Raji (cell line): ENCODE data around the gene ALOX15B.

Experiments
- POLR2A ChIP-seq: IDR thresholded peaks from 2 replicates; pipeline ENCODE4 v1.6.1; 2011; ENCODE audit warnings: low read depth, low read length, control low read depth; ENCODE audit not compliant: insufficient read depth

ALOX15B gene

GRCh38 chr17:8006836-8007680, 31.8 kb upstream of the ALOX15B start:
- no peak for TF ChIP-seq POLR2A

GRCh38 chr17:8007836-8008235, 31.0 kb upstream of the ALOX15B start:
- TF ChIP-seq POLR2A, result no peak

- no peak for TF ChIP-seq POLR2A
Observed at GRCh38 chr17:8012045-8012580, 26.7 kb upstream of the ALOX15B start.

- no peak for TF ChIP-seq POLR2A
Observed at GRCh38 chr17:8012996-8013640, 25.7 kb upstream of the ALOX15B start.

GRCh38 chr17:8013731-8014557, 24.9 kb upstream of the ALOX15B start:
- no peak for TF ChIP-seq POLR2A

GRCh38 chr17:8014558-8014850, 24.4 kb upstream of the ALOX15B start:
- TF ChIP-seq POLR2A, result no peak

- TF ChIP-seq POLR2A, result no peak
Observed at GRCh38 chr17:8015236-8015956, 23.5 kb upstream of the ALOX15B start.

- no peak for TF ChIP-seq POLR2A
Observed at GRCh38 chr17:8015957-8016631, 22.8 kb upstream of the ALOX15B start.

- TF ChIP-seq POLR2A, result no peak
Observed at GRCh38 chr17:8016632-8017424, 22.0 kb upstream of the ALOX15B start.

GRCh38 chr17:8018436-8018835, 20.4 kb upstream of the ALOX15B start:
- TF ChIP-seq POLR2A, result no peak

GRCh38 chr17:8019166-8019565, 19.7 kb upstream of the ALOX15B start:
- no peak for TF ChIP-seq POLR2A

- TF ChIP-seq POLR2A, result no peak
Observed at GRCh38 chr17:8019665-8020650, 18.9 kb upstream of the ALOX15B start.
